Stimulated activated CD4-positive, alpha-beta T cell treated with anti-CD3 and anti-CD28 coated beads, TNF-alpha, amount 100 ng/mL, for 24 hours (primary cell): ENCODE data around the gene UBR3.

ENCODE experiments used
- DNase-seq, 3 experiments: peaks; one replicate each; pipeline ENCODE4 v3.0.0-alpha.2; 2020; ENCODE audit warnings: low read depth in 3 of 3

Gene UBR3

DNA sequence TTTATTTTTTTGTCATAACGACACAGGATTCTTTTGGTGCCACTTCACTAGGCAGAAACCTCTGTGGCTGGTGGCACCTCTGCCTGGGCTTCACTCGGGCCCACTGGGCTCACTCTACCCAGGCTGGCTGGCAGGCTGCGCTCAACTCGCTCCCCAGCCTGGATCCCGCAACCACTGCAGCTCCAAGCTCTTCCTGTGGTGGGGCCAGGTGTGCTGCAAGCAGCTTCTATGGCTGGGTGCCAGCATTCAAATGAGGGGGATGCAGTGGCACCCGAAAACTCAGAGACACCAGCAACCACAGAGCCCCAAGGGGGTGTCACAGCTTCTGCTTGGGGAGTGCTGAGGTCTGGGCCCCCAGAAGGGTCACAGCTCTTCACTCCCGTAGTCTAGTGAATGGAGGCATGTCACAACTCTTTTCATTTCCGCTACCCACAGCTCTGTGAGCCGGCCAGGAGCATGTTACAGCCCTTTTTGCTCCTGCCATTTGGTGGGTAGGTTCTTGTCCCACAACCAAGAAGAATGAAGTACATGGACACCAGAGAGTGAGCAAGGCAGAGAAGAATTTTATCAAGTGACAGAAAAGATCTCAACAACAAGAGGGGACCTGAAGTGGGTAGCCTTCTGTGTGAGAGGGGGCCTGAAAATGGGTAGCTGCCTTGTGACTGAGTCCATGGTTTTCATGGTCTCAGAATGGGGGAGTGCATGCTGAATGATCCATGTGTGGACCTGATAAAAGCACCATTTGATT is 170.1 kb downstream of the UBR3 start:
- DNase-seq: no peak

DNA sequence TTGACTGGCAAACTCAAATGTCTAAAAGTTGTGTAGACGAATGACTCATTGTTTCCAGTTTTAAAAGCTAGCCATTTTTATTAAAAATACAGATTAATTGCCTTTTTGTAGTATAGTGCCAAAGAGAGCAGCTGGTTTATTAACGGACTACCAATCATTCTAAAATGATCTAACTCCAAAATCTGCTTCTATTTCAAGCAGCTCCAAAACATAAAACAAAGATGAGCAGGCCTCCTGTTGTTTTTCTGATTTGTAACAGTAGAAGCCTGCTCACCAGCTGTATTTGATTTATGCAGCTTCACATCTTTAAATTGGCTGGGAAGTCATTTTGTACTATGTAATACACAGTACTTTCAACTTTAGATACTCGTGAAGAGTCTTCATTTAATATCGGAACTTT is 171.8 kb downstream of the UBR3 start:
- no peak for DNase-seq

DNA sequence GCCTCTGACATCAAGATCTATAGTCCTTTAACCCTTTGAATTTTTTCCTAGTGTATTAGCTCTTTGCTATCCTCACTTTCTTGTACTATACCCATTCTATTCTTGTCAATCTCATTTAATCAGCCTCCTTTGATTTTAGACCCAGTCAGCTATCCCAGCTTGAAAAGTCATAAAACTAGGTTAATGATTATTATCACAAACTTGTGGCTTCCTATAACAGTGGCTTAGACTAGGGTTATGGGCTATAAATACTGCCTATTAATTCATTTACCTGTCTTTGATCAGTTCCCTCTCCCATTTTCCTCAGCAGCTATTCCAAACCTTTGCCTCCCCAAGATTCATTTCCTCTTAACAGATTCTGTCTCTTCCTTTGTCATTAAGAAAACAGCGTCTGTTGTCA is 174.8 kb downstream of the UBR3 start:
- no peak for DNase-seq

DNA sequence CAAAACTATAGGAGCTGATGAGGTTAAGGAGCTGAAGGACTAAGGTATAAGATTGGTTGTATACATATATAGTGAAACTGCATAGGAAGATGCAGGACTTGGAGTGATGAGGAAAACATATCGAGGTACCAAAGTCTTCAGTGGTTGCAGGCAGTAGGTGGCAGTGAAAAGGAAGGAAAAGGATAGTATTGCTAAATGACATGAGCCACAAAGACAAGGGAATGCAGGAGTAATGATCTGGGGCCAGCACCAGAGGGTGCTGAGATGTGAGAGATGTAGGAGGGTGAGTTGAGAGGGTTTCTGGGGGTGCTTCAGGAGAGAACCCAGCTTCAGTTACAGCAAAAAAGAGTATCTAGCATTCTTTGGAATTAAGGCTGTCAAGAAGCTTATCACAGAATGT is 178.4 kb downstream of the UBR3 start:
- no peak for DNase-seq

DNA sequence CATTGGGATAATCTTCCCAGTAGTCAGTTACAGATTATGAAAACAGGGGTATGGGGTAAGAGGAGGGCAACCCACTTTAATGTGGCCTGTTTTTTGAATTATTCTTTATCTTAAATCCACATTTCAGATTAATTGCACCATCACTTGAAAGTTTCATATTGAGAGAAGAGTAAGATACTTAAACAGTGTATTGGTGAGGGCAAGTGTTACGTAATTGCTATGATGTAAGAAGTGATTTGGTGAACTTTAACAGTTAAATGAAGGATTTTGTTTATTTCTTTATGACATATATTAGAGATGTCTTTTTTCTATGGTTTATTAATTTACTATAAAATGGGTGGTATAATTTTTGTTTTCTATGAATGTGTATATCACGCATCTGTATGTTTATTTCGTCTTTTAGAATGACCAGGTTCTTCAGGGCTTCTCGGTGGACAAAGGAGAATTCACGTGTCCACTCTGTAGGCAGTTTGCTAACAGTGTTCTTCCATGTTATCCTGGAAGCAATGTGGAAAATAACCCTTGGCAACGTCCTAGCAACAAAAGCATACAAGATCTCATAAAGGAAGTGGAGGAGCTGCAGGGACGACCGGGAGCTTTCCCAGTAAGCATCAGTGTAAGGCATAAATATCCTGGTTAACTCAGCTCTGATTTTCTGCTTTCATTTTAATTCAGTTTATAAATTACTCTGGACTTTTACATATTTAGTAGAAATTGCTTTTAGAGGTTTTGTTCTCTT is 179.5 kb downstream of the UBR3 start:
- DNase-seq: no peak

DNA sequence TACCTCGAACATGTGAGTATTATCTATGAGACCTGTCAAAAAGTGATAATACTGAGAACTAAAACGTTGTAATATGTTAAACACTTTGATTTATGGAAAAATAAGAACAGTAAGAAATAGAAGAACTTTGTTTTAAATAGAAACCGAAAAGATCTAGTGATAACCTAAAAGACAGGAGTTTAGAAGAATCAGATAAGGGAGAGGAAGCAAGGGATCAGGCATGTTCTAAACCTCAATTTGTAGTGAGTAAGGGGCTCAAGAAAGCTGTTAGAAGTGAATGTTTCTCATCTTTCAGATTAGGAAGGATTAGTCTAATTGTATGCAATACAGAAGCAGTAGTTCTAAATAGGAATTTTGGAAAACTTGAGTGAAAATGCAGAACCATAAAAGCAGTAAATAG is 182.0 kb downstream of the UBR3 start:
- no peak for DNase-seq

DNA sequence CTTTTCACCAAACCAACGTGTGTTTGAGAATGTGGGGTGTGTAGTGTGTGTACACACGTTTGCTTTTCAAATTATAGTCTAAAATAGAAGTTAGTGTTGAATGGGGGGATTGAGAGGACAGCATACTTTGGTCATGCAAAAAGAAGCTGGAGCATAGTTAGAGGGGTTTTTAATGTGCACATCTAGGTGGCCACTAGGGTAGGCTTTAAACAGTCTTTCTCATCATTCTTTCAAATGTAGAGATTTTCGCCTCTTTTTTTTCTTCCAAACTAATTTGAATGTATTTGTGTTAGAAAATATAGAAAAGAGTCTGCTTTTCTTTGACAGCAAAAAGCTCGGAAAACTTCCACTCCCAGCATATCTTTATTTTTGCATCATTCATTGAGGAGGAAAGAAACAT is 185.5 kb downstream of the UBR3 start:
- no peak for DNase-seq

DNA sequence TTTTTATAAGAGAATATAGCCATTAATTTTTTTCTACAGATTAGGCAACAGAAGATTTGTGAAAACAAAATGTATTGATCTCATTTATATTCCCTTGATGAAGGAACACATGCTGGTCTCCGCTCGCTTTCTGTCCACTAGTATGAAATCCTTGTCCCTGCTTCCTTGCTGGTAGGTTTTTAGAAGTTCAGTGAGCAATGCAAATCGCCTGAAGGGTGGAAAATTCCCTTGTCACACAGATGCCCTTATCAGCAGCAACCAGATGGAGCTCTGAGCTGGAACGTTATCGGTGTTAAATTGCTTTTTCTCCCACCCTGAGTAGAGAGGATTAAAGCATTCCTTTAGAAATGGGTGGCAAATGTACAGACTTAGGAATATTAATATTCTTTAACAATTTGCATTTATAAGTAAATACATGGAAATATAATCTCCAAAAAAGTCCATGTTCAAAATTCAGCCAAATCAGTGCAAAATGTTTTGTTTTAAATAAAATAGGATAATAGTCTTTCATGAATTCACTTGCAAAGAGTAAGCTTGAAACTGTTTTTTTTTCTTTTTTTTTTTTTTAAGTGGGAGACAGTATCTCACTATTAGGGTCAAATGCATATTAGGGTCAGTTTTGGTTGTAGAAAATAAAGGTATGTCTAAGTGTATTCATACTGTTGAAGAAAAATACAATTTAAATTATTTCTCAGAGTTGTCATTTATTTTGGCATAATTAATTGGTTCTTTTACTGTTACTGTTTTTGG is 186.7 kb downstream of the UBR3 start:
- no peak for DNase-seq

DNA sequence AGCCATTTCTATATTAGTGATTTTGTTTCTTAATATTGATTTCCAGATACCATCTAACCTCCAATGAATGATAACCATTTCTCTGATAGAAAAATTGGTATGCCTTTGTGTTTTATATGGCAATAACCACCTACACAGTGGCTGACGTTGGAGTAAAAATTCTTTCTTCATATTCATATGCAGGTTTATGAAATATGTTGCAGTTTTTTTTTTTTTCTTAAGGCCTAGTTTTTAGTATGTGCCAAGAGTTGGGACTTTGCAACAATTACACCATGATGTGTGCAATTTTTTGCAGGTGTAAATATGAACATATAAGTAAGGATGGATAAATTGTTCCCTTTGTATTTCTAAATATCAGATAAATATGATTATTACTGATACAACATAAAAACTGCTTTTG is 187.5 kb downstream of the UBR3 start:
- DNase-seq: no peak

DNA sequence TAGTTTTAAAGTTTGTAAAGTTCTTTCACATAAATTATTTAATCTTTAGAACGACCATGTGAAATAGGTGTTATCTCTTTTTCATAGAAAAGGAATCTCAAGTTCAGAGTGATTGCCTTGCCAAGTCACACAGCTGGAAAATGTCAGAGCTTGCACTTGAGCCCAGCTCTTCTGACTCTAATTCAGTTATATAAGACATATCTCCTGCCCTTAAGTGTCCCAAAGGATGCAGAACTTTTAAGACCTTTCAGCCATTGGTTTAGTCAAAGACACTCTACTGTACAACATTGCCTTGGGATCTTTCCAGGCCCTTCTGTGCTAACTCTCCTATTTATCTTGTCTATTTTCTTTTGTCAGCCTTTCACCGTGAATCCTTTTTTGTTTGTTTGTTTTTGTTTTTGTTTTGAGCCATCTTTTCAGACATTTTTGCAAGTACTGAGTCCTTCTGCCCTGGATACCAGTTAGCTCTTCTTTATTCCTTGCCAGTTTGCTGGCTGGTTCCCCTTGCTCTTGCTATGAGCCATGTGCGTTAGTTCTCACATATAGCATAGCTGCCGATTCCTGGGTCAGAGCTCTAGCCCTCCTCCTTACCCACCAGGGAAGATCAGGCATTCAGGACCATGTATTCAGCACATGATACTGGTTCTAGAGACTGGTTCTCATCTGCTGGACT is 190.7 kb downstream of the UBR3 start:
- DNase-seq: no peak

DNA sequence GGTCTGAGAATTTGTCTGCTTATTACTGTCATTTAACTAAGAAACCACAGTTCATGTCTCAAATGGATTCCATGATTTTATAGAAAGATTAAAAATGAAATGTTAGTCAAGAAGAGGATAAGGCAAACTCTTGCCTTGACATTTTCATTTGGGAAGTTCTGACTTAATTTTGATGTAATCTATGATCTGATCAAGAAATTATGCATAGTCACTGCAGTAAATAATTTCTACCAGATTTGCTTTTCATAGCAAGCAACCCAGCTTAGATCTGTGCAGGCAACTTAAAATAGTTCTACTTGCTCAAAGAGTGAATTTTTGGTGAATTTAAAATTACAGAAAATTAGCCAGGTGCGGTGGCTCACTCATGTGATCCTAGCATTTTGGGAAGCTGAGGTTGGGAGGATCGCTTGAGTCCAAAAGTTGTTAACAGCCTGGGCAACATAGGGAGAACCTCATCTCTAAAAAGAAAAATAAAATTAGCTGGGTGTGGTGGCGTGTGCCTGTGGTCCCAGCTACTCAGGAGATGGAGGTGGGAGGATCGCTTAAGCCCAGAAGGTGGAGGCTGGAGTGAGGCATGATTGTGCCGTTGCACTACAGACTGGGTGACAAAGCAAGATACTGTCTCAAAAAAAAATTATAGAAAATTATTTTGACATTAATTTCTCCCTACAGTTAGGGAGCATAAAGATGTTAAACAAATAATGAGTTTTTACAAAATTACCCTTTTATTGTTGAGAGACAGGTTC is 192.0 kb downstream of the UBR3 start:
- no peak for DNase-seq

DNA sequence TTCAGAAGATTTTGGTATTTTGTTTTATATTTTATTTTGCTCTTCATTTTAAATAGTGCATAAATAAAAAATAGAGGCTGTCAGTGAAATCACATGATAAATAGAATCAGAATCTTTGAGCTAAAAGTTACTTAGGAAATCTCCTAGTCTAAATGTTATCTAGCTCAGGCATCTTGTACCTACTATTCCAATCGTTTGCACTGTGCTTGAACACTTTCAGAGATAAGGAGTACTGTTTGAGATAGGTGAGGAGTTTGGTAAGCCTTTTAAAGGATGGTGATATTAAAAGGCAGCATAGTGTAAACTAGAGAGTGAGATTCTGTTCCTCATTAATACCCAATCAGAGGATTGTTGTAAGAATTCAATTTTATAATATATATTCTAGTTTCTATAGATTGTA is 193.5 kb downstream of the UBR3 start:
- DNase-seq: no peak

DNA sequence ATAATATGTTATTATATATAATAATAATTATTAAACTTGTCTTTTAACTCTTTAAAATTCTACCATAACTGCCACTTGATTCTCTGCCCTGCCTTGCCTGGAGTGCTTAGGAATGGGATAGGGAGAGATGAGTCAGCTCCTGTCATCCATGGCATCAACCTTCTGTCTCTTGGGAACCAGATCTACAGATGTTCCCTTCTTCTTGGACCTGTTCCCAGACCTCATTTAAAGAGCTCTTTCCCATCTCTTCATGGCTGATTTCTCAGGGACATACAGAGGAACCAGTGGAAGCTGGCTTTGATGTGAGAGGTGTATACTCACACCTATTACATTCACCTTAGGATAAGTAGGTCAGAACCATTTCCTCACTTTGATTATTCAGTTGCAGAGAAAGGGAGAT is 195.4 kb downstream of the UBR3 start:
- no peak for DNase-seq

DNA sequence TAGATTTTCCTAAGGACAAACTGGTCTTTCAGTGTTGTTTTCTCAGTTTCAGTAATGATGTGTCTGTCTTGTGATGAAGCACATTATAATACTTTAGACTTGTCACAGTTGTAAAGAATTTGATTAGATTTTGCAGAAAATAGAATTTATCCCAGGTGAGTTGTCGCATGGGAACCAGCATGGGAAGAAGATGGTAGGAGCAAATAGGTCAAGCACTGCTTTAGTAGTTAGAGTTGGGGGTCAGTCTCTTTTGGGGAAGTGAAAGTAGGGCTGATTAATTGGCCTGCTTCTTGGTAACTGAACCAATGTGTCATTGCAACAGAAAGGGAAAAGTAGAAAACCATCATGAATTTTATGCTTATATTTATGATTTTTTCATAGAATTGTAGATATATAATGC is 197.5 kb downstream of the UBR3 start:
- DNase-seq: no peak

DNA sequence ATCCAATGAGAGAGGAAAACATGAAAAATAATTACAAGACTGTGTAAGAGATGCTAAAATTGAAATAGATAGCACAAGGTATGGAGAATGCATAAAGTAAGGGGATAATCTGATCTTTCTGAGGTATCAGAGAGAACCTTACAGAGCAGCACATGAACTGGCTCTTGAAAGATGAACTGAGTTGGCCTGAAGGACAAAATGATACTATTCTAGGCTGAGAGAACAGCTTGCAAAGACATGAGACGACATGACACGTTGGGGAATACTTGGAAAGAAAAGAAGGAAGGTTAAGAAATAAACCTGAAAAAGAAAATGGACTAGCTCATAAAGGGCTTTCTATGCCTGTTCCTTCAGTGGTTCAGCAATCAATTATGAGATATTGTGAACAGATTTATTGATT is 198.0 kb downstream of the UBR3 start:
- DNase-seq: no peak

DNA sequence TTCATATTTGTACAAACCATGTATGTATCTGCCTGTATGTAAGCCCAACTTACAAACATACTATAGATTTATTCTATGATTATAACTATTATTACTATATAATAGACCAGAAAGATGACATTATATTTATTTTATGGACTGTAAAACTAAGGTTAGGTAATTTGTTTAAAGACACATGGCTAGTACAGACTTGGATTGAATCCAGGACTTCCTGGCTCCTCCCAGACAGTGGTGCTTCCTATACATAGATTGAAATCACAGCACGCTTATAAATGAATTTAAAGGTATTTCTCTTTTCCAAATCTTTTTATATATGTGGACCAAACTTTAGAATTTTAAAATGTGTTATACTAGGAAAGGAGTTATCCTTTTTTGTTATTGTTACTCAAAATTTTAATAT is 199.1 kb downstream of the UBR3 start:
- DNase-seq: no peak

DNA sequence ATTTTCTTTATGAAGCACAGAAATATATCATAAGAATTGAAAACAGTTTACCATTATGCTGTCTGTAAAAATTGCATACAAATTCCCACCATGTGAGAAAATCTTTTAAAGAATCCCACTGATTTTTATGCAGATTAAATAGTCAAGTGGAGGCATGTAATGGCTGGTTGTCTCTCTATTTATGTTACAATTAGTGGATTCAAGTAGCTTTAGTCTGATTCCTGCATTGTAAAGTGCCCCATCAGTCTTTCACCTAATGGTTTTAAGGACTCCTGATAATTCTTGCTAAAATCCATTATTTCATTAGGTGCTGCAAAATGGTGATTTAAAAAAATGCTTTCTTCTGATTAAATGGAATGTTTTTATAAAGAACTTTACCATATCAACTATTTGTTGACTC is 202.3 kb downstream of the UBR3 start:
- no peak for DNase-seq

DNA sequence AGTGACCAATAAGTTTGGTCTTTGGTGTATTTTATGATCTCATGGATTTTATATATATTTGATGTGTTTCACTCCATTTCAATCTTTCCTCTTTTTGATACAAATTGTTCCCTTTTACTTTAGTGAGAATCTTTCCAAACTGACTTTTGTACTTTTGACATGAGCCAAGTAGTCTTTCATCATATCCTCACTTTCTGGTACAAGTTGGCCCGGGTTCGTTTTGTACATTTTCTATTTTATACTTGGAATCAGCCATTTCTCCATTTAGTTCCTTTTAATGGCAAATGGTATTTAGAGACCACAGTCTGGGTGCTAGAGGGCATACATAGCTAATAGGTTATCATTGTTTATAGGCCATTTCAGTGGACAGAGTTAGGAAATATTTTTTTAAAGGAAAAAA is 202.8 kb downstream of the UBR3 start:
- DNase-seq: no peak

DNA sequence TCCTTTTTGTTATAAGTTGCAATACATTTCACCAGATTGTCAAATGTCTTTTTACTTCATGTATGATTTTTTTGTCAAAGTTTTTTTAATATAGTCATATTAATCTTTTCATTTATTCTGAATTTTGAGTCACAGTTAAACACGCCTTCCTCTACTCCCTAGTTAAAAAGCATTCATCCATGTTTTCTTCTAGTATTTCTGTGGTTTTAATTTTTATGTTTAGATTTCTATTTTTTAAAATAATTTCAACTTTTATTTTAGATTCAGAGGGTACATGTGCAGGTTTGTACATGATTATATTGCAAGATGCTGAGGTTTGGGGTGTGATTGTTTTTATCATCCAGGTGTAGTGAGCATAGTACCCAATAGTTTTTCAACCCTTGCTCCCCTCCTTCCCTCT is 204.0 kb downstream of the UBR3 start:
- no peak for DNase-seq

DNA sequence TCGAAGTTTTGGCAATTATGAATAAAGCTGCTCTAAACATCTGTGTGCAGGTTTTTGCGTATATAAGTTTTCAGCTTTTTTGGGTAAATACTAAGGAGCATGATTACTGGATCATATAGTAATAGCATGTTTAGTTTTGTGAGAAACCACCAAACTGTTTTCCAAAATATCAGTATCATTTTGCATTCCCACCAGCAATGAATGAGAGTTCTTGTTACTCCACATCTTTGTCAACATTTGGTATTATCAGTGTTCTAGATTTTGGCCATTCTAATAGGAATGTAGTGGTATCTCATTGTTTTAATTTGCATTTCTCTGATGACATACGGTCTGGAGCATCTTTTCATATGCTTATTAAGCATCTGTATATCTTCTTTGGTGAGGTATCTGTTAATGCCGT is 207.3 kb downstream of the UBR3 start:
- no peak for DNase-seq

DNA sequence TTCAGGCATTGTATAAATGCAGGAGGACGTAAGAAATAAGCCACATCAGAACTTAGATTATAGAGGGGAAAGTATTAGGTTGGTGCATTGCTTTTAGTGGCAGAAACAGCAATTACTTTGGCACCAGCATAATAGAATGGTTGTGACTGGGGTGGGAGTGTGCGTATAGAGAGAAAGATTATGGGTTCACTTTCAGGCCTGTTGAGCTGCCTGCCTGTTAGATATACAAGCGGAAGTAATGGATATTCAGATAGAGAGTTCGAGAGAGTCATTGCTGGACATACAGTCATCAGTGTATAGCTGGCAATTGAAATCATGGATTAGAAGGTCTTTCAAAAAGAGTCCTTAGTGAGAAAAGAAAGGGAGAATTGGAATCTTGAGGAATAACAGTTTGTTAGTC is 211.5 kb downstream of the UBR3 start:
- no peak for DNase-seq
